HTR-8/SVneo (cell line): ENCODE data around the gene DLD.
"Not testable (repeated sequence)": the region's sequence is repeated elsewhere in the genome, so short reads cannot be mapped to it uniquely, and the experiment has no call there.

Experiments
- DNase-seq: peaks from one replicate; pipeline ENCODE4 v3.0.0; 2011; ENCODE audit warnings: low spot score, mixed read lengths; ENCODE audit not compliant: insufficient read length
- FAIRE-seq: peaks from 2 replicates; lab custom pipeline; 2011; peaks lifted over from hg19 to GRCh38; lab: Jason Lieb, UNC

The DLD gene

DNA sequence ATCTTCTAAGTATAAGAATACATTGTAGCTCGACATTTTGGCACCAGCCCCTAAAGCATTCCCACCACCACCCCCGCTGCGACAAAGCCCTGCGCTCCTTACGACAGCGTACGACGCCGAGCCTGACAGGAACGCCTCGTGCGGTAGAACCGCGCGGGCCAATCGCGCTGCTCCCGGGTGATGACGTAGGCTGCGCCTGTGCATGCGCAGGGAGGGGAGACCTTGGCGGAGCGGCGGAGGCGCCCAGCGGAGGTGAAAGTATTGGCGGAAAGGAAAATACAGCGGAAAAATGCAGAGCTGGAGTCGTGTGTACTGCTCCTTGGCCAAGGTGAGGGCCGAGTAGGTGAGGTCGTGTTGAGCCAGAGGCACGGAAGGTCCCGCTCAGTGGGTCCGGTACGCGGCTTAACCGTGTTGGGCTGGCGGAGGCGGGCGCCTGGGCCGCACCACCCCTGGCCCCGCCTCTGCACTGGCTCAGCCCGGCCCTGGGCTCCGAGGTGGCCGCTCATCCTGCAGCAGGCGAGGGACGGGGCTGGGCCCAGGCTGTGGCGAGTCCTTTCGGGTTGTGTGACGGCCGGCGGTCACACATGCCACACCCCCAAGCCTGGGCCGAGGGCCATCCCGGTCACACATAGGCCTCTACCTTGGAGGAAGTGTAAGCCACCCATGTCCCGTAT is at the start of gene DLD:
TSS of gene DLD (plus strand) at position 222 of the 674 bp plus-strand sequence. CDS start at position 290, 68 bp downstream.
- DNase-seq: peak; percentile 88

GRCh38 chr7:107842213-107842612 is 48.8 kb upstream of the DLD start:
- DNase-seq (no peak), FAIRE-seq (no peak)

More for the DNA sequence above, at the start of gene DLD:
- peak; percentile 59 for FAIRE-seq

DNA sequence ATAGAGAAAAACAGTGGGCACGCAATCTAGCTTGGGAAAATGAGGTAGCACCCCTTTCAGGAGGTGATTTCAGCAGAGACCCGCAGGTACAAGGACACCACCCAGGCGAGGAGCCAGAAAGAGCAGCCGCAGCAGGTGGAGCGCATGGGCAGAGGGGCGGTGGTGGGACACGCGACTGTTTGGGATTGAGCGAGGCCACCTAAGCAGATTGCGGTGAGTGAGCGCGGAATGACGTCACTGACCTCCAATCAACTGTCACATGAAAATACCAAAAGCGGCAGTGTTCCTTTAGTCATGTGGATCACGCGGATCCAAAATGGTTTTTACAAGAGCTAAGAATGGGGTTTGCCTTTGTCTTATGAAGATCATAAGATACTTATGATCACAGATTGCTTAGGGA is 47.8 kb upstream of the DLD start:
- DNase-seq: no peak
- no peak for FAIRE-seq

GRCh38 chr7:107846324-107846723 is 44.7 kb upstream of the DLD start:
- no peak for FAIRE-seq
- no peak for DNase-seq

DNA sequence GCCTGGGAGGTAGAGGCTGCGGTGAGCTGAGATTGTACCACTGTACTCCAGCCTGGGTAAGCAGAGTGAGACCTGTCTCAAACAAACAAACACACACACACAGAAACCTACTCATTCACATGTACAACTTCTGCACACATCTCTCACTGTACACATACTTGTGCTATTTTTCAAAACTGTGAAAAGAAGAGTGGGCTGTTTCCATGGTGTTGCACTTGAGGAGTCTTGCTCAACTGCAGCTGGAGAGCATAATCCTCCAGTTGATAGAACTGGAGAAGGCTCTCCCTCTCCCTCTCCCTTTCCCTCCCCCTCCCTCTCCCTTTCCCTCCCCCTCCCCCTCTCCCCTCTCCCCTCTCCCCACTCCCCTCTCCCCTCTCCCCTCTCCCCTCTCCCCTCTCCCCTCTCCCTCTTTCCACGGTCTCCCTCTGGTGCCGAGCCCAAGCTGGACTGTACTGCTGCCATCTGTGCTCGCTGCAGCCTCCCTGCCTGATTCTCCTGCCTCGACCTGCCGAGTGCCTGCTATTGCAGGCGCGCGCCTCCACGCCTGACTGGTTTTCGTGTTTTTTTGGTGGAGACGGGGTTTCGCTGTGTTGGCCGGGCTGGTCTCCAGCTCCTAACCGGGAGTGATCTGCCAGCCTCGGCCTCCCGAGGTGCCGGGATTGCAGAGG is 43.7 kb upstream of the DLD start:
- FAIRE-seq: no peak

GRCh38 chr7:107847836-107848175 is 43.2 kb upstream of the DLD start:
- FAIRE-seq, DNase-seq: not testable (repeated sequence)

More for the DNA sequence above, 43.7 kb upstream of the DLD start:
- no peak for DNase-seq

DNA sequence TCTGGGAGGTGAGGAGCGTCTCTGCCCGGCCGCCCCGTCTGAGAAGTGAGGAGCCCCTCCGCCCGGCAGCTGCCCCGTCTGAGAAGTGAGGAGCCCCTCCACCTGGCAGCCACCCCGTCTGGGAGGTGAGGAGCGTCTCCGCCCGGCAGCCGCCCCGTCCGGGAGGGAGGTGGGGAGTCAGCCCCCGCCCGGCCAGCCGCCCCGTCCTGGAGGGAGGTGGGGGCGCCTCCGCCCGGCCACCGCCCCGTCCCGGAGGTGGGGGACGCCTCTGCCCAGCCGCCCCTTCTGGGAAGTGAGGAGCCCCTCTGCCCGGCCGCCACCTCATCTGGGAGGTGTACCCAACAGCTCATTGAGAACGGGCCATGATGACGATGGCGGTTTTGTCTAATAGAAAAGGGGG is 42.8 kb upstream of the DLD start:
- DNase-seq, FAIRE-seq: not testable (repeated sequence)

GRCh38 chr7:107850216-107850615 is 40.8 kb upstream of the DLD start:
- no peak for FAIRE-seq
- no peak for DNase-seq

- FAIRE-seq (no peak), DNase-seq (no peak)
These were observed 40.3 kb upstream of the DLD start for GRCh38 chr7:107850643-107851042.

- FAIRE-seq (no peak), DNase-seq (no peak)
These were observed 36.5 kb upstream of the DLD start for GRCh38 chr7:107854454-107854853.

DNA sequence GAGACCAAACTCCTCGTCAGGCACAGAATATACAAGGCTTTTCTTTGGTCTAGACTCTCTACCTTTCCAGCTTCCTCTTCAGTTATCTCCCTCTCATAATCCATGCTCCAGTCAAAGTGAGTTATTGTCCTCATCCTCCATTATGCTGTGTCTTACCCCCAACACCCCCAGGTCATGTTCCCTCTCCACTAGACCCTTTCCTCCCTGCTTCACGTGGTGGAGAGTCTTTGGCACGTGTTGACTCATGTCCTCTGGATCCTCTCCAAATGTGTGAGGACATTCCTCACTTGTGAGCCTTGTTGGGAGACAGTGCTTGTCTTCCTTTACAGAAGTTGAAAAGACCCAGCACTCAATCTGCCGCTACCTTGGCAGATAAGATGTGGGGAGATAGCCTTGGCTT is 36.0 kb upstream of the DLD start:
- no peak for FAIRE-seq
- DNase-seq: no peak

DNA sequence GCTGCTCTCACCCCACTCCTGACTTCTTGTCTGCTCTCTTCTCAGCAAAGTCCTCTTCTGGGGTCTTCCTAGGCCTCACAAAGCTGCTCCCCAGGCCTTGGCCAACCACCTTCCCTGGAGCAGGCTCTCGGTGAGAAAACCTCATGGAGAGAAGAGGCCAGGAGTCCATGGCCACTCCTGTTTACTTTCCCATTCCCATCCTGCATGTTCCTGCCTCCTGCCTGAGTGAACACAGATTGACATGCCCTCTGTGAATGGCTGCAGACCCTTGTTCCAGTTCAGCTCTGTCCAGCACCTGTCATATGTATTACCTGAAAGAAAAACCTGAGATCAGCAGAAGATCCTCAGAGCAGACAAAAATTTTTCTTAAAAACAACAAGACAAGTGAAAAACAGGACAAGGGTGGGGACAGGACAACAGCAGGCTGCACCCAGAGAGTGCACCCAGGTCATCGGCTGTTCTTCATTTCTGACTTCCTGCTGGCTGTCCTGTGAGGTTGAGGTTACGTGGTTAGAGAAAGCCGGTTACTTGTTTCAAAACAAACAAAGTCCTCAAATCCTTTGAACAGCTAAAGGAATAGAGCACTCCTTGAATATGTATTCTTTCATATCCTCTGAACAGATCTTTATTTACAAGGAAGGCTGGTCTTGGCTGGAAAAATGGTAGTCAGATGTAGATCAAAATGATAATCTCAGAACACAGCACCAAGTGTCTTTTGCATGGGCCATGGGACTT is 34.0 kb upstream of the DLD start:
- DNase-seq: no peak

GRCh38 chr7:107857541-107857912 is 33.5 kb upstream of the DLD start:
- FAIRE-seq (no peak), DNase-seq (no peak)

More for the DNA sequence above, 34.0 kb upstream of the DLD start:
- FAIRE-seq: no peak

DNA sequence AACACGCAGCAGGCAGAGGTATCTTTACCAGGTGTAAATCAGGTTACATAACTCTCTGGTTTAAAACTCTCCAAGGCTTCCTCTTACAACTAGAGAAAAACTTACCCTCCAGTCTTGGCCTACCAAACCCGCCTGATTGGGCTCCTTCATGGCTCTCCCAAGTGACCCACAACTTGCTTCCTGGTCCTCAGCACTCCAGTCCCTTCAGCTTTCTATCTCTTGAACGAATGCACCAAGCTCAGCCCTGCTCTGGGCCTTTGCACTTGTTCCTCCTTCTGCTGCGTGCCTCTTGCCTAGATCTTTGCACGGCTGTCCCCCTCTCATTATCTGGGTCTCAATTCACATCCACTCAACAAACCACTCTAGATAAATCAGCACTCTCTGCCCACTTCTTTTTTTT is 32.7 kb upstream of the DLD start:
- FAIRE-seq: no peak
- DNase-seq: no peak

- no peak for DNase-seq
- FAIRE-seq: no peak
These were observed 30.6 kb upstream of the DLD start for GRCh38 chr7:107860279-107860961.

GRCh38 chr7:107860981-107861652 is 29.9 kb upstream of the DLD start:
- FAIRE-seq (no peak), DNase-seq (no peak)

- FAIRE-seq (no peak), DNase-seq (no peak)
These were observed 24.8 kb upstream of the DLD start for GRCh38 chr7:107865956-107866775.

GRCh38 chr7:107867858-107868466 is 23.0 kb upstream of the DLD start:
- FAIRE-seq (no peak), DNase-seq (no peak)

- DNase-seq (no peak), FAIRE-seq (no peak)
These were observed 20.5 kb upstream of the DLD start for GRCh38 chr7:107870427-107871000.
